ENCODE results near the gene TM9SF4. TPM values are rescaled to one million over a fixed set of nuclear protein-coding genes. Genes with fewer than 3 reads are reported as not detected.
A peak's percentile ranks its signal among the peaks of the same experiment; 100 is the strongest.

Gene TM9SF4
- total RNA-seq, 1 experiment from 2014 or later, result 54.4 TPM

- Histone ChIP-seq H3K36me3 (ENCODE audit: insufficient read depth, low read length, poor library complexity, severe bottlenecking) (no peaks in the 10 kb centered on the region), H3K27ac (ENCODE audit: low read depth, low read length, poor library complexity, severe bottlenecking) (no peak overlapping the region), H3K27me3 (replicated peaks; ENCODE audit: insufficient read depth, low read depth, low read length, poor library complexity) (no peaks in the 10 kb centered on the region), H3K4me1 (ENCODE audit: insufficient read depth, low read length, poor library complexity, severe bottlenecking) (no peaks in the 10 kb centered on the region), H3K9me3 (ENCODE audit: low read depth, low read length, poor library complexity, severe bottlenecking) (no peaks in the 10 kb centered on the region), H3K4me3 (ENCODE audit: low read depth, low read length, poor library complexity, severe bottlenecking) (no peak overlapping the region)
- BruUV-seq (replicated peaks), result no TSS peak
- POLR2A ChIA-PET (ENCODE audit: low non-redundant PET), result no interaction called here
- DNase-seq (ENCODE audit: low spot score), result peak; percentile 85
- intact Hi-C loops (cut with micrococcal nuclease; ENCODE audit: unreplicated experiment), result loop anchor here (2.0 kb wide), 2 partner anchors 239 to 269 kb away; no protein-coding TSS in a partner anchor
- CTCF ChIA-PET, result interaction anchor here (0.6 to 1.0 kb wide), 3 partner anchors 14 to 239 kb away, joined by 3 to 13 read pairs (median 3); no protein-coding TSS in a partner anchor
- TF ChIP-seq CTCF (conservative IDR thresholded peaks at IDR 0.05; ENCODE audit: low read depth, low read length), result peak; percentile 96
- no peak for TF ChIP-seq EZH2 (IDR thresholded peaks at IDR 0.05; ENCODE audit: borderline replicate concordance, low read depth, low read length, poor library complexity, severe bottlenecking)
Measured at GRCh38 chr20:32091888-32092346, 17.6 kb upstream of the TM9SF4 start.

- DNase-seq (ENCODE audit: low spot score), result no peak
- Histone ChIP-seq H3K36me3 (ENCODE audit: insufficient read depth, low read length, poor library complexity, severe bottlenecking) (no peaks in the 10 kb centered on the region), H3K27ac (ENCODE audit: low read depth, low read length, poor library complexity, severe bottlenecking) (no peak overlapping the region), H3K4me3 (ENCODE audit: low read depth, low read length, poor library complexity, severe bottlenecking) (no peak overlapping the region), H3K27me3 (replicated peaks; ENCODE audit: insufficient read depth, low read depth, low read length, poor library complexity) (peaks cover 33% of the 10 kb centered on the region), H3K4me1 (ENCODE audit: insufficient read depth, low read length, poor library complexity, severe bottlenecking) (no peaks in the 10 kb centered on the region), H3K9me3 (ENCODE audit: low read depth, low read length, poor library complexity, severe bottlenecking) (no peaks in the 10 kb centered on the region)
- no peak for TF ChIP-seq EZH2 (IDR thresholded peaks at IDR 0.05; ENCODE audit: borderline replicate concordance, low read depth, low read length, poor library complexity, severe bottlenecking)
- no peak for TF ChIP-seq CTCF (conservative IDR thresholded peaks at IDR 0.05; ENCODE audit: low read depth, low read length)
- ChIA-PET CTCF (no interaction called here), POLR2A (ENCODE audit: low non-redundant PET) (no interaction called here)
- BruUV-seq (replicated peaks), result no TSS peak
- intact Hi-C loops (cut with micrococcal nuclease; ENCODE audit: unreplicated experiment), result no loop called here
Measured at GRCh38 chr20:32098786-32099185, 10.7 kb upstream of the TM9SF4 start.

DNA sequence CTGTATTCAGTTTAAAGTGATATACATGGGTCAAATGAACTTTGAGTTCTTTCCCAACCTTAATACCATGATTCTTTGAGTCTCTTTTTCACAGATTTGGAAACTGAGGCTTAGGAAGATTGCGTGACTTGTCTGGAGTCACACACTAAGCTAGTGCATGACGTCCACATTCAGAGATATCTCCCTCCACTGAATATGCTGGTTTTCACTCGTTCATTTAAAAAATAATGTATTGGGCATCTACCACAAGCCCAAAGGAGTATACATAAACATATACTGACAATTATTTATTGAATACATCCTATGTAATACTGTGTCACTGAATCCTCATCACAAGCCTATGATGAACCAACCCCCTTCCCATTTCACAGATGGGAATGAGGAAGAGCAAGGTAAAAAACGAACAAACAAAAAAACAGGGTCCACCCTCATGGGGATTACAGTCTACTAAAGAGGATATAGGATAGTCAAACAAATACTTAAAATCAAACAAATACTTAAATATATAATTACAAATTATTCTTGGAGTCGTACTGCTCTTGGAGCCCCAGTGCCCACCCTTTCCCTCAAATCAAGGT, 611 bp upstream of the TM9SF4 start:
- Histone ChIP-seq H3K27ac (ENCODE audit: low read depth, low read length, poor library complexity, severe bottlenecking) (peak overlapping the region; percentile 99), H3K27me3 (replicated peaks; ENCODE audit: insufficient read depth, low read depth, low read length, poor library complexity) (peaks cover 19% of the 10 kb centered on the region), H3K36me3 (ENCODE audit: insufficient read depth, low read length, poor library complexity, severe bottlenecking) (no peaks in the 10 kb centered on the region), H3K9me3 (ENCODE audit: low read depth, low read length, poor library complexity, severe bottlenecking) (no peaks in the 10 kb centered on the region), H3K4me1 (ENCODE audit: insufficient read depth, low read length, poor library complexity, severe bottlenecking) (peaks cover 6% of the 10 kb centered on the region), H3K4me3 (ENCODE audit: low read depth, low read length, poor library complexity, severe bottlenecking) (peak overlapping the region; percentile 70)
- DNase-seq (ENCODE audit: low spot score), result no peak
- intact Hi-C loops (cut with micrococcal nuclease; ENCODE audit: unreplicated experiment), result no loop called here
- no TSS peak for BruUV-seq (replicated peaks)
- POLR2A ChIA-PET (ENCODE audit: low non-redundant PET), result no interaction called here
- TF ChIP-seq EZH2 (IDR thresholded peaks at IDR 0.05; ENCODE audit: borderline replicate concordance, low read depth, low read length, poor library complexity, severe bottlenecking), result no peak
- no peak for TF ChIP-seq CTCF (conservative IDR thresholded peaks at IDR 0.05; ENCODE audit: low read depth, low read length)
- CTCF ChIA-PET, result interaction anchor here (1.3 kb wide), 1 partner anchor 157 kb away, joined by 6 read pairs; the partner anchor contains the start of gene PDRG1

Measured in A673 (cell line).